ENCODE measurements around the gene TMEM26.

TMEM26 gene

DNA sequence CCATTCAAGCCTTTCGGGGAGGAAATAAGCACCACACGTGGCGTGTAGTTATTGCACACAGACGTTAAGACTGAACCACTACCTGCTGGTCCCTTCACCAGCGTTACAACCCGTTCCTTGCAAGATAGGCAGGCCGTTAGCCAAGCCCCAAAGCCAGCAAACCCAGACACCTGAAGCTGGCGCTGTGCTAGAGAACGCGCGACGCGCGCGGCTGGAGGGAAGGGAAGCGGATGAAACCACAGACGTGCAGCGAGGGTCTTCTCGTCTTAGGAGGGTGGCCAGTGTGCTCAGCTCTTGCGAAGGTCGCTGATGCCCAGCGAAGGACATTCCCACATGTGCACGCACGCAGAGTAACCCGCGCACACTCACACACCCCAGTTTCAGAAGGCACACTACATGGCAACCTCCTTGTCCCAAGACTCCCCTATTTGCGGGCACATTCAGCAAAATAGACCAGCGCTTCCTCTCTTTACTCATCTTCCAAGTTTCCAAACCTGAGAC is 980 bp downstream of the TMEM26 start:
- in situ Hi-C loops (cut with MboI; ENCODE audit: low pct_unique_long_range_greater_than_20kb, low sequenced_read_pairs, unreplicated experiment), result no loop called here
- DNase-seq (ENCODE audit: low spot score), result no peak
- TF ChIP-seq, protein P1, sequence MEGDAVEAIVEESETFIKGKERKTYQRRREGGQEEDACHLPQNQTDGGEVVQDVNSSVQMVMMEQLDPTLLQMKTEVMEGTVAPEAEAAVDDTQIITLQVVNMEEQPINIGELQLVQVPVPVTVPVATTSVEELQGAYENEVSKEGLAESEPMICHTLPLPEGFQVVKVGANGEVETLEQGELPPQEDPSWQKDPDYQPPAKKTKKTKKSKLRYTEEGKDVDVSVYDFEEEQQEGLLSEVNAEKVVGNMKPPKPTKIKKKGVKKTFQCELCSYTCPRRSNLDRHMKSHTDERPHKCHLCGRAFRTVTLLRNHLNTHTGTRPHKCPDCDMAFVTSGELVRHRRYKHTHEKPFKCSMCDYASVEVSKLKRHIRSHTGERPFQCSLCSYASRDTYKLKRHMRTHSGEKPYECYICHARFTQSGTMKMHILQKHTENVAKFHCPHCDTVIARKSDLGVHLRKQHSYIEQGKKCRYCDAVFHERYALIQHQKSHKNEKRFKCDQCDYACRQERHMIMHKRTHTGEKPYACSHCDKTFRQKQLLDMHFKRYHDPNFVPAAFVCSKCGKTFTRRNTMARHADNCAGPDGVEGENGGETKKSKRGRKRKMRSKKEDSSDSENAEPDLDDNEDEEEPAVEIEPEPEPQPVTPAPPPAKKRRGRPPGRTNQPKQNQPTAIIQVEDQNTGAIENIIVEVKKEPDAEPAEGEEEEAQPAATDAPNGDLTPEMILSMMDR (IDR thresholded peaks at IDR 0.05; ENCODE audit: extremely low read depth, insufficient read depth, missing control alignments), result no peak

DNA sequence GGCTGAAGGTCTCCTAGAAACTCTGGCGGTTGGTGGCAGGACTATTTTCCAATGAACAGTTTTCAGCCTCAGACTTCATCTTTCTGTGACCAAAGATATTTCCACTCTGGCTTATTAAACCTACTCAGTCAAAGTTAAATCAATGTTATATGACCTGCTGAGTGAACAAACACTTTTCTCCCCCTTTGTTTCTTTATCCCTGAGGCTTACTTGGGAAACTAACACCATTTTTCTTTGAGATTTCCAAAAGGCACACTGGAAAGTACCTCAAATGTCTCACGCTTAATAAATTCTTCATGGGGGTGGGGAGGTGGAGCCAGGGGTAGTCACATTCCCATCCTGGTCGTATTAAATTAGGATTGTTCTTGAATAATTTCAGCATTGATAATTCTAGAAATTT is 1.8 kb downstream of the TMEM26 start:
- in situ Hi-C loops (cut with MboI; ENCODE audit: low pct_unique_long_range_greater_than_20kb, low sequenced_read_pairs, unreplicated experiment), result no loop called here
- no peak for DNase-seq (ENCODE audit: low spot score)
- TF ChIP-seq, protein P1 (IDR thresholded peaks at IDR 0.05; ENCODE audit: extremely low read depth, insufficient read depth, missing control alignments), result no peak

GRCh38 chr10:61448841-61449600 is 4.2 kb downstream of the TMEM26 start:
- TF ChIP-seq, protein P1 (IDR thresholded peaks at IDR 0.05; ENCODE audit: extremely low read depth, insufficient read depth, missing control alignments), result no peak
- in situ Hi-C loops (cut with MboI; ENCODE audit: low pct_unique_long_range_greater_than_20kb, low sequenced_read_pairs, unreplicated experiment), result no loop called here
- no peak for DNase-seq (ENCODE audit: low spot score)

DNA sequence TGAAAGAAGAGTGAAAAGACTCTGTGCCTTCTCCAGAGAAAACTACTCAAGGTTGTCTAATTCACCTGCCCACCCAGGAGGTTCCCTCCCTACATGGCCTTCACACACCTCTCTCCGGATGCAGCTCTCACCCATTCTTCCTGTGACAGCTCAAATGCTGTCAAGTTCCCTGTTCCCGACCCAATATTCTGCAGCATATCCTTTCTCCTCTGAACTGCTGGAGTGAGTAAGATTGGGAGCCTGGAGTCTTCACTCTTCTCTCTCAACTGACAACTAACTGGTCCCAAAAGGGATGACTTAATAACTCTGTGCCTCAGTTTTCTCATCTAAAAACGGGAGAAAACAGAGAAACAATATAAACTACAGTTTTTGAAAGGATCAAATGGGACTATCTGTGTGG is 5.1 kb downstream of the TMEM26 start:
- in situ Hi-C loops (cut with MboI; ENCODE audit: low pct_unique_long_range_greater_than_20kb, low sequenced_read_pairs, unreplicated experiment), result no loop called here
- no peak for DNase-seq (ENCODE audit: low spot score)
- TF ChIP-seq, protein P1 (IDR thresholded peaks at IDR 0.05; ENCODE audit: extremely low read depth, insufficient read depth, missing control alignments), result no peak

DNA sequence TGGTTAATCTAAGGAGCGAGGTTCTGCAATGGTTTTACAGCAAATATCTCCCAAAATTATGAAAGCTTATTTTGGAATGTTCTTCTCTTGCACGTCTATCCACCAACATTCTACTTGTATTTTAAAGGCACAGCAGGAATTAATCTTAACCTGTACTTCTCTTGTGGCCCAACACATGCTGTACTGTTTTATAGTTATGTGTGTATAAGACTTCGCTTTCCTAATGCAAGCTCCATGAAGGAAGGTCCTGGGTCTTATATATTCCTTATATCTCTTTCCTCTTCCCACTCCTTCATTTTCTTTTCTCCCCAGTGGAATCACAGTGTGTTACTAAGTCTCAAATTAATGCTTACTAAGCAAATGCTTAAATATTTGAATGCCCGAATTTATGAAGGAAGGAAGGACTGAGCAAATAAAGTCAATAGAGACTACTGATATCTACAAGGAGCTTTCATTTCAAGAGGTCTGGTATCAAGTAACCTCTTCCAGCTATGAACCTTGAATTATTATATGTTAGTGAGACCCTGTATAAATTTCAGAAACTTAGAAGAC is 14.0 kb downstream of the TMEM26 start:
- in situ Hi-C loops (cut with MboI; ENCODE audit: low pct_unique_long_range_greater_than_20kb, low sequenced_read_pairs, unreplicated experiment), result no loop called here
- TF ChIP-seq, protein P1 (IDR thresholded peaks at IDR 0.05; ENCODE audit: extremely low read depth, insufficient read depth, missing control alignments), result no peak
- no peak for DNase-seq (ENCODE audit: low spot score)

DNA sequence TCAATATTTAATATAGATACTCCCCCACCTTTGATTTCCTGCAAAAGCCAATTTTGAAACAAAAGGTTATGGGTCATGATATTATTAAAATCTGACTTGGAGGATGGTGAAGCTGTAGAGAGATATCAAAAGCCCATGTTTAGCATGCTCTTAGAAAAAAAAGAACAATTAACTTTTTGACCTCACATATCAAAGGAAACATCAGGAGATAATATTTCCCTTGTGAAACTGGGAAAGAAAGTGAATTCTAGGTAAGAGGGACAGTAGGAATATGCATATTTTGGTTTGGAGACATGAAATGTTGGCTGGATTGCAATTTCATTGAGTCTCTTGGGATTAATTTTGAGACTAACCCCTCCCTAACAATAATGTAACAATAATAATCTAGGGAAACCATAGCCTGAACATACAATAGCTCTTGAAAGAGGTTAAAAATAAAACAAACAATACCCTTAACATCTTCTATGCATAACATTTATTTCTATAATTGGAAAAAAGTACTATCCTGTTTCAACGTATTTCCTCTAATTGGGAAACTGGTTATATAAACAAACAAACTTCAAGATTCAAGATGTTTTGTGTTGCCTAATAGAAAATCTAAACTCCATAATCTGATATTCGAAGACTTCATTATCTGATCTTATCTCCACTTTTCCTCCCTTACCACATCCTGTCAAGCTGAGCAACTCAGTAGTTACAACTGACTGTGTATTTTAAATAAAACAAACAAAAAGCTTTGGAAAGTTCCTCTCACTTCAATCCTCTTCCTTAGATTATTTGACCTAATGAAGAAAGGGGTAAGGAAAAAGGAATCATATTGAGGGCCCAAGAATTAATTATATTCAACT is 14.8 kb downstream of the TMEM26 start:
- in situ Hi-C loops (cut with MboI; ENCODE audit: low pct_unique_long_range_greater_than_20kb, low sequenced_read_pairs, unreplicated experiment), result no loop called here
- DNase-seq (ENCODE audit: low spot score), result no peak

More for the DNA sequence above, 14.8 kb downstream of the TMEM26 start:
- TF ChIP-seq, protein P1 (IDR thresholded peaks at IDR 0.05; ENCODE audit: extremely low read depth, insufficient read depth, missing control alignments), result no peak
